T-helper 17 cell (primary cell): ENCODE data around the gene ZNF14. TPM values are rescaled to one million over a fixed set of nuclear protein-coding genes. Genes with fewer than 3 reads are reported as not detected.
"Not testable (repeated sequence)": the region's sequence is repeated elsewhere in the genome, so short reads cannot be mapped to it uniquely, and the experiment has no call there.

Source experiments
- ATAC-seq: fragments of 150-1000 bp; cut with Tn5 transposase; 2 replicates; pipeline ENCODE4 v1.10.0; 2021; ENCODE audit warnings: mild to moderate bottlenecking, moderate library complexity
- DNase-seq, 3 donors: peaks; one replicate each; pipeline versions ENCODE4 v3.0.0 to v3.0.0-alpha.2; 2020 to 2021
- H3K9me3 ChIP-seq: one replicate; pipeline ENCODE4 v1.7.0; 2013; ENCODE audit warnings: low read length, mild to moderate bottlenecking; ENCODE audit not compliant: control insufficient read depth, poor library complexity, severe bottlenecking
- H3K27ac Mint-ChIP-seq: one replicate; pipeline ENCODE4 v1.8.0; 2022; ENCODE audit warnings: mild to moderate bottlenecking, moderate library complexity, mixed read lengths
- H3K27me3 Mint-ChIP-seq: one replicate; pipeline ENCODE4 v1.8.0; 2022; ENCODE audit warnings: mixed read lengths
- H3K36me3 Mint-ChIP-seq: one replicate; pipeline ENCODE4 v1.8.0; 2022; ENCODE audit warnings: low read depth, mixed read lengths
- H3K4me1 Mint-ChIP-seq: one replicate; pipeline ENCODE4 v1.8.0; 2022; ENCODE audit warnings: mild to moderate bottlenecking, mixed read lengths
- H3K4me3 Mint-ChIP-seq: one replicate; pipeline ENCODE4 v1.8.0; 2022; ENCODE audit warnings: mild to moderate bottlenecking, moderate library complexity, mixed read lengths
- total RNA-seq, 4 donors: library from RNA in 2 of 4; stranded (reverse) in 2 of 4; gene quantifications; one replicate each; pipeline ENCODE4 v1.2.3 and lab custom pipeline; 2022 to 2026

The ZNF14 gene
- total RNA-seq (10 to 100 TPM; 18.7 to 22.5 TPM), total RNA-seq (lab: John Stamatoyannopoulos, UW) (42.1 to 53.0 reads per million in 2 donors)

GRCh38 chr19:19732579-19733501 is at the start of gene ZNF14:
ZNF14 (minus strand) TSS chr19:19733112; CDS start chr19:19732958, 154 bp downstream.
- Mint-ChIP-seq H3K27me3 (no peaks in the 10 kb centered on the region), H3K27ac (peak within 1 kb of the TSS; percentile 94), H3K4me1 (peaks cover 18% of the 10 kb centered on the region), H3K4me3 (peak within 1 kb of the TSS; percentile 98), H3K36me3 (peaks cover 11% of the 10 kb centered on the region)
- ATAC-seq (peak; percentile 100), DNase-seq (peak; percentile 77 to 79 (median 78))
- H3K9me3 ChIP-seq = peaks cover 8% of the 10 kb centered on the region

DNA sequence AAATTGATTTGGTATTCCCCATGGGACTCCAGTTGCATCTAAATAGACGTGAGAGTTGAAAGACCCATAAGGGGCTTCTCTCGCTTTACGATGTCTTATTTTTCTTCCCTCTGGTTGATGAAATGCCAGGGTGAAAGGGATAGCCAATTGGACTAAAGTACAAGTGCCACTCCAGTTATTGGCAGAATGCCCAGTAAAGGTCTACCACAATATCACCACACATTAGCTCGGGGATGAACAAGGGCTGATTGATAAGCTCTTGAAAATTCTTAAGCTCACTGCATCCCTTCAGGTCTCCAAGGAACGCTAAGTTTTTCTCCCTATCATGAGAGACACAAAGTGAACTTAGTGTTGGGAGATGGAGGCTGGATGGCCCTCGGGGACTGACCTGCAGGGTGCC is 48.9 kb upstream of the ZNF14 start:
- not testable (repeated sequence) for H3K27me3 Mint-ChIP-seq, H3K27ac Mint-ChIP-seq, H3K4me3 Mint-ChIP-seq, H3K9me3 ChIP-seq, DNase-seq, ATAC-seq, H3K36me3 Mint-ChIP-seq
- H3K4me1 Mint-ChIP-seq = peaks cover 38% of the 10 kb centered on the region

GRCh38 chr19:19778666-19779065 is 45.8 kb upstream of the ZNF14 start:
- peaks cover under 1% of the 10 kb centered on the region for H3K36me3 Mint-ChIP-seq
- peaks cover 44% of the 10 kb centered on the region for H3K4me1 Mint-ChIP-seq
- no peaks in the 10 kb centered on the region for H3K9me3 ChIP-seq
- H3K27me3 Mint-ChIP-seq = no peaks in the 10 kb centered on the region
- peak overlapping the region; percentile 27 for H3K27ac Mint-ChIP-seq
- ATAC-seq = no peak
- no peak for DNase-seq
- no peak overlapping the region for H3K4me3 Mint-ChIP-seq

DNA sequence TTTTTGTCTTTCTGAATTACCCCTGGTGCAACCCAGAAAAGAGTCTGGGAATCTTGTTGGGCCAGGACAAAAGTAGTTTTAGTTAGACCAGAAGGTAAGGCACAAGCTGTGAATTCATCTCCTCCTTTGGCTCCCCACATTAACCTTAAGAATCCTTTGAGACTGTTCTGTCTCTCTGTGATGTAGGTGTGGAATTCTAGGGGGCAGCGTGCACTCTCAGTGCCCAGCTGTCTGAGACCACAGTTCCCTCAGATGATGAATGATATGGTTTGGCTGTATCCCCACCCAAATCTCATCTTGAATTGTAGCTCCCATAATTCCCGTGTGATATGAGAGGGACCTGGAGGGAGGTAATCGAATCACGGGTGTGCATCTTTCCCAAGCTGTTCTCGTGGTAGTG is 44.8 kb upstream of the ZNF14 start:
- DNase-seq = no peak
- ATAC-seq = no peak
- H3K27me3 Mint-ChIP-seq = no peaks in the 10 kb centered on the region
- peak overlapping the region; percentile 99 for H3K4me3 Mint-ChIP-seq
- peak overlapping the region; percentile 93 for H3K27ac Mint-ChIP-seq
- H3K9me3 ChIP-seq = no peaks in the 10 kb centered on the region
- H3K4me1 Mint-ChIP-seq = peaks cover 42% of the 10 kb centered on the region
- H3K36me3 Mint-ChIP-seq = no peaks in the 10 kb centered on the region

DNA sequence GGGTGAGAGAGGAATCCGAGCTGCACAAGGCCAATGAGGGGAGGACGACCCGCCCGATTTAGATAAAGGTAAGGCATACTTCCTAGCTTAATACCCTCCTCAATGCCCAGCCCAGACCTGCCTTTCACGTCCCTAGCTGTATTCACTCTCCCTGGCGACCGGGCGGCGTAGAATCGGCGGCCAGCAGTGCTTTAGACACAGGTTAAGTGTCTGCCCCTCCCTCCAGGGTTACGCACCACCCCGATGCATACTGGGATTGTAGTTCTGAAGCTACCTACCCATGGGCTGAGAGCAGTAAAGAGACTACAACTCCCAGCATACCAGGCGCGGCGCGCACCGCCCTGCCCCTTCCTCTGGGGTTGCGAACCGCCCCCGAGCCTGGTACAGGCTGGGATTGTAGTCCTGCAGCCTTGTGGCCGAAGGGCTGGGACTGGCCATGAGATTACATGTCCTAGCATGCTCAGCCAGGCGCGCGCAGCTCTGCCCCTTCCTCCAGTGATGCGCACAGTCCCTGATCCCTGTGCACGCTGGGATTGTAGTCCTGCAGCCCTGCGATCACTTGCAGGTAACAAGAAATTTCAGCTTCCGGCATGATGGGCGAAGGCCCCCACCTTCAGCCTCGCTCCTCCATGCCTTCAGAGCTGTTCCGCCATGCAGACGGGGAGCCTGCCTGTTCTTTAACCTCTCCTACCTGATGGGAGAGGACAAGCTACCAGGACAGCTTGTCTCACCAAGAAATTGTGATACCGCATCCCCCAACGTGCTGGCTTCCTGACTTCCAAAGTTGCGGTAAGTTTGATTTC is 43.5 kb upstream of the ZNF14 start:
- Mint-ChIP-seq H3K36me3 (no peaks in the 10 kb centered on the region), H3K4me3 (peak overlapping the region; percentile 99)

DNA sequence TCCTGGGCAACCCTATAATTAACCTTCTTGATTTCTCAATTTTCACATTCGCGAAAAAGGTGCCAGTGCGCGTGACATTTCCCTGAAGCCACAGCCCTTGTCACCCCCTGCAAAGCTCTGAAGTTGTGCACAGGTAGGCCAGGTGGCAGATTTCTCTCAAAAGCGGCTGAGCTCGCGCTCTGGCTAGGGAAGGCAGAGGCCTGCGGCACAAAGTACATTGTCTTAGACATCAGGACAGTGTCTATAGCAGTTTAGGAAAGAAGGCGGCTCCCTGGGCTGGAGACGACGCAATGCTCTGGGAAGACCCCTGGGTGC is 42.9 kb upstream of the ZNF14 start:
- H3K27me3 Mint-ChIP-seq = no peaks in the 10 kb centered on the region
- ATAC-seq = peak; percentile 18
- no peaks in the 10 kb centered on the region for H3K9me3 ChIP-seq
- H3K27ac Mint-ChIP-seq = peak overlapping the region; percentile 93
- H3K4me1 Mint-ChIP-seq = peaks cover 43% of the 10 kb centered on the region
- no peaks in the 10 kb centered on the region for H3K36me3 Mint-ChIP-seq
- no peak for DNase-seq
- peak overlapping the region; percentile 99 for H3K4me3 Mint-ChIP-seq

More for the DNA sequence above, 43.5 kb upstream of the ZNF14 start:
- Mint-ChIP-seq H3K27me3 (no peaks in the 10 kb centered on the region), H3K27ac (peak overlapping the region; percentile 93), H3K4me1 (peaks cover 41% of the 10 kb centered on the region)
- ATAC-seq (peak; percentile 100), DNase-seq (peak; percentile 80 to 84 (median 82))
- H3K9me3 ChIP-seq = no peaks in the 10 kb centered on the region

- ATAC-seq = no peak
- Mint-ChIP-seq H3K4me3 (no peak overlapping the region), H3K27ac (no peak overlapping the region), H3K27me3 (no peaks in the 10 kb centered on the region), H3K4me1 (peaks cover 38% of the 10 kb centered on the region), H3K36me3 (no peaks in the 10 kb centered on the region)
- H3K9me3 ChIP-seq = no peaks in the 10 kb centered on the region
- no peak for DNase-seq
Measured at GRCh38 chr19:19774354-19775033, 41.6 kb upstream of the ZNF14 start.

DNA sequence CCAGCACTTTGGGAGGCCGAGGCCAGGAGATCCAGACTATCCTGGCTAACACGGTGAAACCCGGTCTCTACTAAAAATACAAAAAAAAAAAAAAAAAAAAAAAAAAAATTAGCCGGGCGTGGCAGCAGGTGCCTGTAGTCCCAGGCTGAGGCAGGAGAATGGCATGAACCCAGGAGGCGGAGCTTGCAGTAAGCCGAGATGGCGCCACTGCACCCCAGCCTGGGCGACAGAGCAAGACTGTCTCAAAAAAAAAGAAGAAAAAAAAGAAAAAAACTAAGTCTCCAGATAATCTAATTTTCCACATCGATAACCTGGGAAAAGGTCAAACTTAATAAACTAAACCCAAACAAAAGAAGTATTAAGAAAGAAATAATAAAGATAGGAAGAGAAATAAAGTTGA is 39.1 kb upstream of the ZNF14 start:
- H3K27ac Mint-ChIP-seq = not testable (repeated sequence)

DNA sequence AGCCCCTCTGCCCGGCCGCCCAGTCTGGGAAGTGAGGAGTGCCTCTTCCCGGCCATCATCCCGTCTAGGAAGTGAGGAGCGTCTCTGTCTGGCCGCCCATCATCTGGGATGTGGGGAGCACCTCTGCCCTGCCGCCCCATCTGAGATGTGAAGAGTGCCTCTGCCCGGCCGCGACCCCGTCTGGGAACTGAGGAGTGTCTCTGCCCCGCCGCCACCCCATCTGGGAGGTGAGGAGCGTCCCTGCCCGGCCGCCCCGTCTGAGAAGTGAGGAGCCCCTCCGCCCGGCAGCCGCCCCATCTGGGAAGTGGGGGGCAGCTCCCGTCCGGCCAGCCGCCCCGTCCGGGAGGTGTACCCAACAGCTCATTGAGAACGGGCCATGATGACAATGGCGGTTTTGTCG is 37.1 kb upstream of the ZNF14 start:
- H3K36me3 Mint-ChIP-seq, H3K27me3 Mint-ChIP-seq, H3K4me3 Mint-ChIP-seq, H3K9me3 ChIP-seq, ATAC-seq, H3K27ac Mint-ChIP-seq, DNase-seq: not testable (repeated sequence)
- H3K4me1 Mint-ChIP-seq = peaks cover 10% of the 10 kb centered on the region

More for the DNA sequence above, 39.1 kb upstream of the ZNF14 start:
- not testable (repeated sequence) for ATAC-seq, H3K36me3 Mint-ChIP-seq, H3K27me3 Mint-ChIP-seq, DNase-seq, H3K4me3 Mint-ChIP-seq, H3K9me3 ChIP-seq
- H3K4me1 Mint-ChIP-seq = peaks cover 21% of the 10 kb centered on the region

DNA sequence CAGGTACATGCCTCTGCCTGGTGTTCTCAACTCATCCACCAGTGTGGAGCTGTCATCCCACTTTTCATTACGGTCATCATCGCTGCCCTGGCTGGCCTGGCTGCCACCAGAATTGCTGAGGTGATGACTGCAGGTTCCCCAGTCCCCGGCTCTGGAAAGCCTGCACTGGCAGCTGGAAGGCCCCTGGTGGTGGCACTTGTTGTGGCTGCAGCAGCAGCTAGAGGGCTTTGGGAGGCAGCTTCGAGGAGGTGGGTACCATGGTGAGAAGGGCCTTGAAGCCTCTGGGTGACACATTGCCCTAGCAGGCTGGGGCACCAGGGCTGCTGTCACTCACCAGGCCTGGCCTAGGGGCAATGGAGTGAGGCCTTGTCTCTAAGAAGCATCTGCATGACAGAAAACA is 25.3 kb upstream of the ZNF14 start:
- H3K9me3 ChIP-seq = no peaks in the 10 kb centered on the region
- DNase-seq = no peak
- Mint-ChIP-seq H3K27ac (no peak overlapping the region), H3K4me1 (peaks cover 5% of the 10 kb centered on the region), H3K36me3 (peaks cover 2% of the 10 kb centered on the region), H3K27me3 (no peaks in the 10 kb centered on the region), H3K4me3 (no peak overlapping the region)
- ATAC-seq = no peak

GRCh38 chr19:19752760-19753403 is 20.0 kb upstream of the ZNF14 start:
- no peak for DNase-seq
- Mint-ChIP-seq H3K27me3 (no peaks in the 10 kb centered on the region), H3K4me1 (no peaks in the 10 kb centered on the region), H3K36me3 (no peaks in the 10 kb centered on the region), H3K4me3 (no peak overlapping the region), H3K27ac (peak overlapping the region; percentile 11)
- ATAC-seq = no peak
- H3K9me3 ChIP-seq = no peaks in the 10 kb centered on the region

DNA sequence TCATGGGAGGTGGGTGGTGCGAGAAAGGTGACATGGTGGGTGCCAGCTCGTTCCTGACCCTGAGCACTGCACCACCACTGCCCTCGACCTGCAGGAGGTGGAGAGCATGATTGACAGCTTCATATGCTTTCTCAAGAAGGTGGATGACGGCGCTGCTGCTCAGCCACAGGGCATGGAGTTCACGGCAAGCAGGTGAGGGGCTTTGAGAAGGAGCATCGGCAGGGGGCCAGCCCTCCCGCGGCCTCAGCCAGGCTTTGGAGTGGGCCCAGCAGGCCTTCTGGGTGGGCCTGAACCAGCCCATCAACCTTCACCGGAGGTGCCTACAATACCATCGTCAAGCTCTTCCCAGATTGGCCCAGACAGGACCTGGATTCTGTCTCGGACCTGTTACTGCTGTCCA is 18.9 kb upstream of the ZNF14 start:
- no peaks in the 10 kb centered on the region for H3K9me3 ChIP-seq
- no peaks in the 10 kb centered on the region for H3K27me3 Mint-ChIP-seq
- no peaks in the 10 kb centered on the region for H3K36me3 Mint-ChIP-seq
- H3K27ac Mint-ChIP-seq = no peak overlapping the region
- no peak for ATAC-seq
- no peak for DNase-seq
- H3K4me1 Mint-ChIP-seq = no peaks in the 10 kb centered on the region
- no peak overlapping the region for H3K4me3 Mint-ChIP-seq
